SH-SY5Y (cell line): Measurements from ENCODE around the gene MACF1.

Source experiments
- GATA2 ChIP-seq: IDR thresholded peaks from 2 replicates; pipeline ENCODE4 v1.6.1; 2011; ENCODE audit warnings: mild to moderate bottlenecking, low read depth, low read length
- GATA3 ChIP-seq: IDR thresholded peaks from 2 replicates; pipeline ENCODE4 v1.6.1; 2011; ENCODE audit warnings: low read depth, mild to moderate bottlenecking, low read length, moderate library complexity

DNA sequence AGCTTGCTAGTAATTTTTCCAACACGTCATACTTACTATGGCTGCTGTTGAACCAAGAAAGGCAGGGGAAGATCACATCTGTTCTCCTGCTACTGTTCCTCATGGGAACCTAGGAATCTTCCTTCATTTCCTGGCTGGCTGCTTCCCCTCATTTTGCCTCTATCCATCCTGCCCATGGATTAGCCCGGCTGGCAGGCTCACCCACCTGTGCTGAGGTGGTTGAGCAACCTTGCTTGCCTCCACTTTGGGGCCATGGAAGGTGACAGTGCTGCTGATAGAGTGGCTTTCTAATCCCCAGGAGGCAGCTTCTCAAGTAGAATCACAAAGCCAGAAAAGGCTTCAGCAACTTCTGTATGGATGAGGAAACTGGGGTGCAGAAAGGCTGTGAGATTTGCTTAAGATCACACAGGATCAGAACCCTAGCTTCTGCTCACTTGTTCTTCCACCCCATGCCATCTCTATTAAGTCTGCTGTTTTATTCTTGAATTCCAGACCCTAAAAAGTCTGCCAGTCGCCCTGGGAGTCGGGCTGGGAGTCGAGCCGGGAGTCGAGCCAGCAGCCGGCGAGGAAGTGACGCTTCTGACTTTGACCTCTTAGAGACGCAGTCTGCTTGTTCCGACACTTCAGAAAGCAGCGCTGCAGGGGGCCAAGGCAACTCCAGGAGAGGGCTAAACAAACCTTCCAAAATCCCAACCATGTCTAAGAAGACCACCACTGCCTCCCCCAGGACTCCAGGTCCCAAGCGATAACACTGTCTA, 280.7 kb downstream of the MACF1 start:
- TF ChIP-seq GATA2, result no peak
- TF ChIP-seq GATA3, result no peak
